Thyroid gland (tissue), 4 donors: Measurements from ENCODE around the gene RELL2.

Experiments
- CTCF ChIP-seq, 6 experiments: fragments of 200-600 bp in 3 of 6; fragments of 450-650 bp in 3 of 6; sonication (generic) in 3 of 6; IDR thresholded peaks; one replicate each; pipeline ENCODE4 v1.5.1; 2016 to 2019; ENCODE audit warnings: antibody characterized with exemption in 6 of 6, mild to moderate bottlenecking in 2 of 6, inconsistent platforms in 1 of 6, moderate library complexity in 1 of 6
- POLR2A ChIP-seq, 2 donors: fragments of 450-650 bp; IDR thresholded peaks; one replicate each; pipeline ENCODE4 v1.6.1; 2017; ENCODE audit warnings: antibody characterized with exemption in 2 of 2, mild to moderate bottlenecking in 2 of 2, moderate library complexity in 1 of 2

- TF ChIP-seq CTCF (IDR thresholded peaks at IDR 0.05), result no peak
- TF ChIP-seq POLR2A (IDR thresholded peaks at IDR 0.05), result no peak
Measured at GRCh38 chr5:141647242-141647641, 10.4 kb downstream of the RELL2 start.
